ENCODE results near the gene SERAC1. TPM values are rescaled to one million over a fixed set of nuclear protein-coding genes. Genes with fewer than 3 reads are reported as not detected.
A peak's percentile ranks its signal among the peaks of the same experiment; 100 is the strongest.

The SERAC1 gene
- polyA plus RNA-seq, 12 donors, result 5.6 to 9.5 (median 6.7) TPM; not detected in 1

GRCh38 chr6:158080849-158081656, 87.0 kb downstream of the SERAC1 start:
- DNase-seq, result no peak

- DNase-seq, result no peak
Measured at GRCh38 chr6:158078320-158078719, 89.7 kb downstream of the SERAC1 start.

GRCh38 chr6:158077676-158078075, 90.4 kb downstream of the SERAC1 start:
- DNase-seq, result no peak

- no peak for DNase-seq
Measured at GRCh38 chr6:158076548-158076947, 91.5 kb downstream of the SERAC1 start.

- no peak for DNase-seq
Measured at GRCh38 chr6:158073776-158074175, 94.3 kb downstream of the SERAC1 start.

GRCh38 chr6:158072083-158072721, 95.9 kb downstream of the SERAC1 start:
- peak; percentile 75 for DNase-seq

GRCh38 chr6:158071121-158072082, 96.7 kb downstream of the SERAC1 start:
- DNase-seq, result no peak

- no peak for DNase-seq
Measured at GRCh38 chr6:158070513-158070912, 97.5 kb downstream of the SERAC1 start.

GRCh38 chr6:158069800-158070195, 98.3 kb downstream of the SERAC1 start:
- DNase-seq, result no peak

GRCh38 chr6:158068893-158069799, 98.9 kb downstream of the SERAC1 start:
- DNase-seq, result no peak

- DNase-seq, result no peak
Measured at GRCh38 chr6:158068156-158068892, 99.7 kb downstream of the SERAC1 start.

GRCh38 chr6:158067436-158068015, 100.5 kb downstream of the SERAC1 start:
- DNase-seq, result no peak

- DNase-seq, result no peak
Measured at GRCh38 chr6:158066136-158066781, 101.8 kb downstream of the SERAC1 start.

GRCh38 chr6:158064725-158065251, 103.3 kb downstream of the SERAC1 start:
- no peak for DNase-seq

GRCh38 chr6:158063736-158064135, 104.3 kb downstream of the SERAC1 start:
- no peak for DNase-seq

- DNase-seq, result no peak
Measured at GRCh38 chr6:158061709-158062461, 106.2 kb downstream of the SERAC1 start.

GRCh38 chr6:158061361-158061708, 106.7 kb downstream of the SERAC1 start:
- no peak for DNase-seq
